ENCODE results near the gene PTPN11. TPM values are rescaled to one million over a fixed set of nuclear protein-coding genes. Genes with fewer than 3 reads are reported as not detected.

The PTPN11 gene
- total and polyA plus RNA-seq, 2 donors from 2014 or later: 20.0 to 105 TPM

GRCh38 chr12:112543751-112544150 is 125.0 kb downstream of the PTPN11 start:
- no peaks in the 10 kb centered on the region for H3K36me3 ChIP-seq (ENCODE audit: control insufficient read depth in 2 of 3, insufficient read depth in 3 of 3, low read length in 3 of 3)
- H3K9ac ChIP-seq (ENCODE audit: low read length in 3 of 3): no peak overlapping the region
- H3K27me3 ChIP-seq (ENCODE audit: control insufficient read depth, insufficient read depth, low read length): no peaks in the 10 kb centered on the region
- intact Hi-C loops (cut with DNase I): no loop called here
- FAIRE-seq (no peak), DNase-seq (no peak)
- no peaks in the 10 kb centered on the region for H3K9me3 ChIP-seq (ENCODE audit: control insufficient read depth in 2 of 3, insufficient read depth in 1 of 3, low read length in 3 of 3)
- no peak overlapping the region for H3K4me3 ChIP-seq (ENCODE audit: low read length in 3 of 3)
- H3K4me1 ChIP-seq (ENCODE audit: control insufficient read depth in 2 of 3, insufficient read depth in 2 of 3, low read depth in 1 of 3, low read length in 3 of 3): no peaks in the 10 kb centered on the region
- TF ChIP-seq, protein P1, sequence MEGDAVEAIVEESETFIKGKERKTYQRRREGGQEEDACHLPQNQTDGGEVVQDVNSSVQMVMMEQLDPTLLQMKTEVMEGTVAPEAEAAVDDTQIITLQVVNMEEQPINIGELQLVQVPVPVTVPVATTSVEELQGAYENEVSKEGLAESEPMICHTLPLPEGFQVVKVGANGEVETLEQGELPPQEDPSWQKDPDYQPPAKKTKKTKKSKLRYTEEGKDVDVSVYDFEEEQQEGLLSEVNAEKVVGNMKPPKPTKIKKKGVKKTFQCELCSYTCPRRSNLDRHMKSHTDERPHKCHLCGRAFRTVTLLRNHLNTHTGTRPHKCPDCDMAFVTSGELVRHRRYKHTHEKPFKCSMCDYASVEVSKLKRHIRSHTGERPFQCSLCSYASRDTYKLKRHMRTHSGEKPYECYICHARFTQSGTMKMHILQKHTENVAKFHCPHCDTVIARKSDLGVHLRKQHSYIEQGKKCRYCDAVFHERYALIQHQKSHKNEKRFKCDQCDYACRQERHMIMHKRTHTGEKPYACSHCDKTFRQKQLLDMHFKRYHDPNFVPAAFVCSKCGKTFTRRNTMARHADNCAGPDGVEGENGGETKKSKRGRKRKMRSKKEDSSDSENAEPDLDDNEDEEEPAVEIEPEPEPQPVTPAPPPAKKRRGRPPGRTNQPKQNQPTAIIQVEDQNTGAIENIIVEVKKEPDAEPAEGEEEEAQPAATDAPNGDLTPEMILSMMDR (IDR thresholded peaks at IDR 0.05; ENCODE audit: borderline replicate concordance, extremely low read depth, insufficient read depth): no peak
- H3K27ac ChIP-seq (ENCODE audit: low read depth in 2 of 2, low read length in 2 of 2): no peak overlapping the region

DNA sequence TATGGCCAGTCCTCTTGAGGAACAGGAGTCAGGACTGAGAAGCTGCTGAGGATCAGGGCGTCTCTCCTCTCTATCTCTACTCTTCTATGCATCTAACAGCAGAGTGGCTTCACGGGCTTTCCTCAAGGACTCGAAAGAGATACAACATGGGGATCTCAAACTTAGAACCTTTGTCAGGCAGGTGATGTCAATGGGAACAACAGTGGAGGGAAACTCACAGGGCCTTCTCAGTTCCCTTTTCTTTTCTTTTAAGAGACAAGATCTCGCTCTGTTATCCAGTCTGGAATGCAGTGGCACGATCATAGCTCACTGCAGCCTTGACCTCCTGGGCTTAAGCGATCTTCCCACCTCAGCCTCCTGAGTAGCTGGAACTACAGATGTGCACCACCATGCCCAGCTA is 127.6 kb downstream of the PTPN11 start:
- Histone ChIP-seq H3K4me3 (ENCODE audit: low read length in 3 of 3) (no peak overlapping the region), H3K9ac (ENCODE audit: low read length in 3 of 3) (no peak overlapping the region), H3K36me3 (ENCODE audit: control insufficient read depth in 2 of 3, insufficient read depth in 3 of 3, low read length in 3 of 3) (no peaks in the 10 kb centered on the region), H3K9me3 (ENCODE audit: control insufficient read depth in 2 of 3, insufficient read depth in 1 of 3, low read length in 3 of 3) (no peaks in the 10 kb centered on the region), H3K4me1 (ENCODE audit: control insufficient read depth in 2 of 3, insufficient read depth in 2 of 3, low read depth in 1 of 3, low read length in 3 of 3) (no peaks in the 10 kb centered on the region), H3K27ac (ENCODE audit: low read depth in 2 of 2, low read length in 2 of 2) (no peak overlapping the region), H3K27me3 (ENCODE audit: control insufficient read depth, insufficient read depth, low read length) (no peaks in the 10 kb centered on the region)
- no peak for DNase-seq
- intact Hi-C loops (cut with DNase I): no loop called here
- FAIRE-seq: no peak
- TF ChIP-seq, protein P1 (IDR thresholded peaks at IDR 0.05; ENCODE audit: borderline replicate concordance, extremely low read depth, insufficient read depth): no peak

DNA sequence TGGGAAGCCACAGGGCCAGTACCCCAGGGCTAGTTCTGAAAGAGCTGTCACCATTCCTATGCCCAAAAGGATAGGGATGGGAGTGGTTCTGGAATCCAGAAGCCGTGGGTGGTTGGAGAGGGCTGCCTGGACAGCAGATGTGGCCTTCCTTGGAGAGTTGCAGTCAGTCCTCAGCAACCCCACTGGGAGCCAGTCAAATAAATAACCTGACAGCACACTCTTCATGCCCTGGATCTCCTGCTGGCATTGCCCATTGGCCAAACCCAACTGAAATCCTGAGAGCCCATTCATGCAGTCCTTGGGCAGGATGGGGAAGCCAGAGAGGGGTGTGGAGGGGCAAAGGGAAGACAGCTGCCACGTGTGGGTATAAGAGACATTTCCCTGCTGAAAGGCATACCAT is 128.2 kb downstream of the PTPN11 start:
- no peak for FAIRE-seq
- Histone ChIP-seq H3K36me3 (ENCODE audit: control insufficient read depth in 2 of 3, insufficient read depth in 3 of 3, low read length in 3 of 3) (no peaks in the 10 kb centered on the region), H3K27ac (ENCODE audit: low read depth in 2 of 2, low read length in 2 of 2) (no peak overlapping the region), H3K4me3 (ENCODE audit: low read length in 3 of 3) (no peak overlapping the region), H3K27me3 (ENCODE audit: control insufficient read depth, insufficient read depth, low read length) (no peaks in the 10 kb centered on the region), H3K9ac (ENCODE audit: low read length in 3 of 3) (no peak overlapping the region), H3K4me1 (ENCODE audit: control insufficient read depth in 2 of 3, insufficient read depth in 2 of 3, low read depth in 1 of 3, low read length in 3 of 3) (no peaks in the 10 kb centered on the region), H3K9me3 (ENCODE audit: control insufficient read depth in 2 of 3, insufficient read depth in 1 of 3, low read length in 3 of 3) (no peaks in the 10 kb centered on the region)
- no peak for DNase-seq
- intact Hi-C loops (cut with DNase I): no loop called here
- TF ChIP-seq, protein P1 (IDR thresholded peaks at IDR 0.05; ENCODE audit: borderline replicate concordance, extremely low read depth, insufficient read depth): no peak

GRCh38 chr12:112549031-112549430 is 130.3 kb downstream of the PTPN11 start:
- no peak for DNase-seq
- H3K9ac ChIP-seq (ENCODE audit: low read length in 3 of 3): no peak overlapping the region
- no peak overlapping the region for H3K27ac ChIP-seq (ENCODE audit: low read depth in 2 of 2, low read length in 2 of 2)
- no peaks in the 10 kb centered on the region for H3K4me1 ChIP-seq (ENCODE audit: control insufficient read depth in 2 of 3, insufficient read depth in 2 of 3, low read depth in 1 of 3, low read length in 3 of 3)
- no peak overlapping the region for H3K4me3 ChIP-seq (ENCODE audit: low read length in 3 of 3)
- intact Hi-C loops (cut with DNase I): no loop called here
- no peaks in the 10 kb centered on the region for H3K36me3 ChIP-seq (ENCODE audit: control insufficient read depth in 2 of 3, insufficient read depth in 3 of 3, low read length in 3 of 3)
- H3K27me3 ChIP-seq (ENCODE audit: control insufficient read depth, insufficient read depth, low read length): no peaks in the 10 kb centered on the region
- TF ChIP-seq, protein P1 (IDR thresholded peaks at IDR 0.05; ENCODE audit: borderline replicate concordance, extremely low read depth, insufficient read depth): no peak
- H3K9me3 ChIP-seq (ENCODE audit: control insufficient read depth in 2 of 3, insufficient read depth in 1 of 3, low read length in 3 of 3): no peaks in the 10 kb centered on the region
- no peak for FAIRE-seq

Measured in kidney (tissue), 14 donors.